ENCODE data around the gene GLI3.

Gene GLI3

GRCh38 chr7:42236266-42236975, 588 bp downstream of the GLI3 start (continued):
- no peak for TF ChIP-seq ZNF692 (tag by site-specific recombination; IDR thresholded peaks at IDR 0.05)
- peak; percentile 9; the same call in 1 of the 2 replicates for TF ChIP-seq SP3 (tag by site-specific recombination; IDR thresholded peaks at IDR 0.05)
- TF ChIP-seq, protein P1, sequence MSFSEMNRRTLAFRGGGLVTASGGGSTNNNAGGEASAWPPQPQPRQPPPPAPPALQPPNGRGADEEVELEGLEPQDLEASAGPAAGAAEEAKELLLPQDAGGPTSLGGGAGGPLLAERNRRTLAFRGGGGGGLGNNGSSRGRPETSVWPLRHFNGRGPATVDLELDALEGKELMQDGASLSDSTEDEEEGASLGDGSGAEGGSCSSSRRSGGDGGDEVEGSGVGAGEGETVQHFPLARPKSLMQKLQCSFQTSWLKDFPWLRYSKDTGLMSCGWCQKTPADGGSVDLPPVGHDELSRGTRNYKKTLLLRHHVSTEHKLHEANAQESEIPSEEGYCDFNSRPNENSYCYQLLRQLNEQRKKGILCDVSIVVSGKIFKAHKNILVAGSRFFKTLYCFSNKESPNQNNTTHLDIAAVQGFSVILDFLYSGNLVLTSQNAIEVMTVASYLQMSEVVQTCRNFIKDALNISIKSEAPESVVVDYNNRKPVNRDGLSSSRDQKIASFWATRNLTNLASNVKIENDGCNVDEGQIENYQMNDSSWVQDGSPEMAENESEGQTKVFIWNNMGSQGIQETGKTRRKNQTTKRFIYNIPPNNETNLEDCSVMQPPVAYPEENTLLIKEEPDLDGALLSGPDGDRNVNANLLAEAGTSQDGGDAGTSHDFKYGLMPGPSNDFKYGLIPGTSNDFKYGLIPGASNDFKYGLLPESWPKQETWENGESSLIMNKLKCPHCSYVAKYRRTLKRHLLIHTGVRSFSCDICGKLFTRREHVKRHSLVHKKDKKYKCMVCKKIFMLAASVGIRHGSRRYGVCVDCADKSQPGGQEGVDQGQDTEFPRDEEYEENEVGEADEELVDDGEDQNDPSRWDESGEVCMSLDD (tag by site-specific recombination; IDR thresholded peaks at IDR 0.05): peak; percentile 74
- TF ChIP-seq YY2 (tag by site-specific recombination; IDR thresholded peaks at IDR 0.05): peak; percentile 48; the same call in 1 of the 2 replicates
- 0 out of 2 replicates have a peak, but pooled peaks have one; percentile 35 for TF ChIP-seq ZBTB11 (tag by site-specific recombination; conservative IDR thresholded peaks at IDR 0.05; ENCODE audit: low read depth)
- TF ChIP-seq TRIM28 (IDR thresholded peaks at IDR 0.05; ENCODE audit: borderline replicate concordance, low read length): no peak
- no peak for TF ChIP-seq ZNF792 (tag by site-specific recombination; IDR thresholded peaks at IDR 0.05)
- no peak for TF ChIP-seq ZNF19 (tag by site-specific recombination; IDR thresholded peaks at IDR 0.05; ENCODE audit: low read depth)
- no peak for TF ChIP-seq ZNF558 (tag by site-specific recombination; IDR thresholded peaks at IDR 0.05)
- peak; percentile 48 for TF ChIP-seq FEZF1 (tag by site-specific recombination; IDR thresholded peaks at IDR 0.05)
- TF ChIP-seq ZNF114 (tag by site-specific recombination; IDR thresholded peaks at IDR 0.05): no peak
- 0 out of 2 replicates have a peak, but pooled peaks have one; percentile 14 for TF ChIP-seq ZBTB7A (tag by site-specific recombination; IDR thresholded peaks at IDR 0.05; ENCODE audit: low read depth)
- TF ChIP-seq, protein P2, sequence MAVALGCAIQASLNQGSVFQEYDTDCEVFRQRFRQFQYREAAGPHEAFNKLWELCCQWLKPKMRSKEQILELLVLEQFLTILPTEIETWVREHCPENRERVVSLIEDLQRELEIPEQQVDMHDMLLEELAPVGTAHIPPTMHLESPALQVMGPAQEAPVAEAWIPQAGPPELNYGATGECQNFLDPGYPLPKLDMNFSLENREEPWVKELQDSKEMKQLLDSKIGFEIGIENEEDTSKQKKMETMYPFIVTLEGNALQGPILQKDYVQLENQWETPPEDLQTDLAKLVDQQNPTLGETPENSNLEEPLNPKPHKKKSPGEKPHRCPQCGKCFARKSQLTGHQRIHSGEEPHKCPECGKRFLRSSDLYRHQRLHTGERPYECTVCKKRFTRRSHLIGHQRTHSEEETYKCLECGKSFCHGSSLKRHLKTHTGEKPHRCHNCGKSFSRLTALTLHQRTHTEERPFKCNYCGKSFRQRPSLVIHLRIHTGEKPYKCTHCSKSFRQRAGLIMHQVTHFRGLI (tag by site-specific recombination; IDR thresholded peaks at IDR 0.05): peak; percentile 61; the same call in 1 of the 2 replicates
- TF ChIP-seq ZFP37 (tag by site-specific recombination; IDR thresholded peaks at IDR 0.05): no peak
- TF ChIP-seq, protein P3, sequence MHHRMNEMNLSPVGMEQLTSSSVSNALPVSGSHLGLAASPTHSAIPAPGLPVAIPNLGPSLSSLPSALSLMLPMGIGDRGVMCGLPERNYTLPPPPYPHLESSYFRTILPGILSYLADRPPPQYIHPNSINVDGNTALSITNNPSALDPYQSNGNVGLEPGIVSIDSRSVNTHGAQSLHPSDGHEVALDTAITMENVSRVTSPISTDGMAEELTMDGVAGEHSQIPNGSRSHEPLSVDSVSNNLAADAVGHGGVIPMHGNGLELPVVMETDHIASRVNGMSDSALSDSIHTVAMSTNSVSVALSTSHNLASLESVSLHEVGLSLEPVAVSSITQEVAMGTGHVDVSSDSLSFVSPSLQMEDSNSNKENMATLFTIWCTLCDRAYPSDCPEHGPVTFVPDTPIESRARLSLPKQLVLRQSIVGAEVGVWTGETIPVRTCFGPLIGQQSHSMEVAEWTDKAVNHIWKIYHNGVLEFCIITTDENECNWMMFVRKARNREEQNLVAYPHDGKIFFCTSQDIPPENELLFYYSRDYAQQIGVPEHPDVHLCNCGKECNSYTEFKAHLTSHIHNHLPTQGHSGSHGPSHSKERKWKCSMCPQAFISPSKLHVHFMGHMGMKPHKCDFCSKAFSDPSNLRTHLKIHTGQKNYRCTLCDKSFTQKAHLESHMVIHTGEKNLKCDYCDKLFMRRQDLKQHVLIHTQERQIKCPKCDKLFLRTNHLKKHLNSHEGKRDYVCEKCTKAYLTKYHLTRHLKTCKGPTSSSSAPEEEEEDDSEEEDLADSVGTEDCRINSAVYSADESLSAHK (tag by site-specific recombination; IDR thresholded peaks at IDR 0.05): no peak
- TF ChIP-seq, protein P4, sequence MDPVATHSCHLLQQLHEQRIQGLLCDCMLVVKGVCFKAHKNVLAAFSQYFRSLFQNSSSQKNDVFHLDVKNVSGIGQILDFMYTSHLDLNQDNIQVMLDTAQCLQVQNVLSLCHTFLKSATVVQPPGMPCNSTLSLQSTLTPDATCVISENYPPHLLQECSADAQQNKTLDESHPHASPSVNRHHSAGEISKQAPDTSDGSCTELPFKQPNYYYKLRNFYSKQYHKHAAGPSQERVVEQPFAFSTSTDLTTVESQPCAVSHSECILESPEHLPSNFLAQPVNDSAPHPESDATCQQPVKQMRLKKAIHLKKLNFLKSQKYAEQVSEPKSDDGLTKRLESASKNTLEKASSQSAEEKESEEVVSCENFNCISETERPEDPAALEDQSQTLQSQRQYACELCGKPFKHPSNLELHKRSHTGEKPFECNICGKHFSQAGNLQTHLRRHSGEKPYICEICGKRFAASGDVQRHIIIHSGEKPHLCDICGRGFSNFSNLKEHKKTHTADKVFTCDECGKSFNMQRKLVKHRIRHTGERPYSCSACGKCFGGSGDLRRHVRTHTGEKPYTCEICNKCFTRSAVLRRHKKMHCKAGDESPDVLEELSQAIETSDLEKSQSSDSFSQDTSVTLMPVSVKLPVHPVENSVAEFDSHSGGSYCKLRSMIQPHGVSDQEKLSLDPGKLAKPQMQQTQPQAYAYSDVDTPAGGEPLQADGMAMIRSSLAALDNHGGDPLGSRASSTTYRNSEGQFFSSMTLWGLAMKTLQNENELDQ (tag by site-specific recombination; IDR thresholded peaks at IDR 0.05; ENCODE audit: low read depth): no peak
- no peak for TF ChIP-seq ZNF311 (tag by site-specific recombination; IDR thresholded peaks at IDR 0.05; ENCODE audit: borderline replicate concordance)
- no peak for TF ChIP-seq ZNF341 (tag by site-specific recombination; IDR thresholded peaks at IDR 0.05; ENCODE audit: low read depth)
- TF ChIP-seq ZNF398 (tag by site-specific recombination; IDR thresholded peaks at IDR 0.05): peak; percentile 53
- TF ChIP-seq, protein P5, sequence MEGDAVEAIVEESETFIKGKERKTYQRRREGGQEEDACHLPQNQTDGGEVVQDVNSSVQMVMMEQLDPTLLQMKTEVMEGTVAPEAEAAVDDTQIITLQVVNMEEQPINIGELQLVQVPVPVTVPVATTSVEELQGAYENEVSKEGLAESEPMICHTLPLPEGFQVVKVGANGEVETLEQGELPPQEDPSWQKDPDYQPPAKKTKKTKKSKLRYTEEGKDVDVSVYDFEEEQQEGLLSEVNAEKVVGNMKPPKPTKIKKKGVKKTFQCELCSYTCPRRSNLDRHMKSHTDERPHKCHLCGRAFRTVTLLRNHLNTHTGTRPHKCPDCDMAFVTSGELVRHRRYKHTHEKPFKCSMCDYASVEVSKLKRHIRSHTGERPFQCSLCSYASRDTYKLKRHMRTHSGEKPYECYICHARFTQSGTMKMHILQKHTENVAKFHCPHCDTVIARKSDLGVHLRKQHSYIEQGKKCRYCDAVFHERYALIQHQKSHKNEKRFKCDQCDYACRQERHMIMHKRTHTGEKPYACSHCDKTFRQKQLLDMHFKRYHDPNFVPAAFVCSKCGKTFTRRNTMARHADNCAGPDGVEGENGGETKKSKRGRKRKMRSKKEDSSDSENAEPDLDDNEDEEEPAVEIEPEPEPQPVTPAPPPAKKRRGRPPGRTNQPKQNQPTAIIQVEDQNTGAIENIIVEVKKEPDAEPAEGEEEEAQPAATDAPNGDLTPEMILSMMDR (tag by site-specific recombination; IDR thresholded peaks at IDR 0.05): peak; percentile 53; the same call in 1 of the 2 replicates
